Panc1 (cell line): ENCODE measurements around the gene RAMP1.

Source experiments
- CTCF ChIP-seq: fragments of 450-650 bp; IDR thresholded peaks from 2 replicates; pipeline ENCODE4 v1.5.1; 2017; ENCODE audit warnings: mild to moderate bottlenecking
- POLR2AphosphoS5 ChIP-seq: IDR thresholded peaks from 2 replicates; pipeline ENCODE4 v1.6.1; 2012; ENCODE audit warnings: mild to moderate bottlenecking, low read depth, low read length, moderate library complexity

- TF ChIP-seq CTCF (no peak), POLR2AphosphoS5 (no peak)
Measured at GRCh38 chr2:237876951-237877491, 17.6 kb downstream of the RAMP1 start.
